Measurements from ENCODE around the gene ZNHIT2.

Gene ZNHIT2

GRCh38 chr11:65067446-65067845 lies 50.1 kb downstream of the ZNHIT2 start:
- no peak for FAIRE-seq

- no peak for FAIRE-seq
These were observed 50.7 kb downstream of the ZNHIT2 start for GRCh38 chr11:65066805-65067291.

Measured in A204.1 (cell line).